ENCODE data around the gene CABP5.

DNA sequence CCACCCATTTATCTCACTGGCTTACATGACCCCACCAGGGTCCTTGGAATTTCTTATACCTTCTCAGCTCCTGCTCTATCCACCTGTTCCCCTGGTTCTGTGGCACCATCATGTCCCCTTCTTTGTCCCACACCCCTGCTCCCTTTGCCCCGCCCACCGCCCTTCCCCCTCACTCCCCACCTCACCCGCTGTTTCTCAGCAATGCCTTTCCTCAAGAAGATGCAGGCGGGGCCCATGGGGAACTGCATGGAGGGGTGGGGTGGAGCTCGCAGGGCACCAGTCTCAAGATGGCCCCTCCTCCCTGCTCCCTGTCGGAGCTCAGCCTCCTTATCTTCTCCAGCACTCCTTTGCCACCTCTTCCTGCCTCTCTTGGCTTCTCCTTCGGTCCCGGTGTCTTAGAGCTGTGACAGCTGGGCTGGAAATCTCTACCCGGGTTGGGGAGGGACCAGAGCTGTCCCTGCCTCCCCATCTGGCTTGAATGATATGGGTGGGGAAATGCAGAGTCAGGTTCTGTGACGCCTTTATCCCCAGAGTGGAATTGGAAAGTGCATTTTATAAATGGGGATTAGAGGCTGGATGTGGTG, at the start of gene CABP5:
- TF ChIP-seq, protein P1, sequence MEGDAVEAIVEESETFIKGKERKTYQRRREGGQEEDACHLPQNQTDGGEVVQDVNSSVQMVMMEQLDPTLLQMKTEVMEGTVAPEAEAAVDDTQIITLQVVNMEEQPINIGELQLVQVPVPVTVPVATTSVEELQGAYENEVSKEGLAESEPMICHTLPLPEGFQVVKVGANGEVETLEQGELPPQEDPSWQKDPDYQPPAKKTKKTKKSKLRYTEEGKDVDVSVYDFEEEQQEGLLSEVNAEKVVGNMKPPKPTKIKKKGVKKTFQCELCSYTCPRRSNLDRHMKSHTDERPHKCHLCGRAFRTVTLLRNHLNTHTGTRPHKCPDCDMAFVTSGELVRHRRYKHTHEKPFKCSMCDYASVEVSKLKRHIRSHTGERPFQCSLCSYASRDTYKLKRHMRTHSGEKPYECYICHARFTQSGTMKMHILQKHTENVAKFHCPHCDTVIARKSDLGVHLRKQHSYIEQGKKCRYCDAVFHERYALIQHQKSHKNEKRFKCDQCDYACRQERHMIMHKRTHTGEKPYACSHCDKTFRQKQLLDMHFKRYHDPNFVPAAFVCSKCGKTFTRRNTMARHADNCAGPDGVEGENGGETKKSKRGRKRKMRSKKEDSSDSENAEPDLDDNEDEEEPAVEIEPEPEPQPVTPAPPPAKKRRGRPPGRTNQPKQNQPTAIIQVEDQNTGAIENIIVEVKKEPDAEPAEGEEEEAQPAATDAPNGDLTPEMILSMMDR (conservative IDR thresholded peaks at IDR 0.05; ENCODE audit: low read depth, low read length), result no peak
- no peak for TF ChIP-seq EZH2 (IDR thresholded peaks at IDR 0.05; ENCODE audit: low read length, unreplicated experiment)
- TF ChIP-seq EZH2phosphoT487 (IDR thresholded peaks at IDR 0.05; ENCODE audit: borderline replicate concordance, low read length), result no peak
